Non-pigmented ciliary epithelial cell (primary cell): ENCODE data around the gene TBPL1.
A peak's percentile ranks its signal among the peaks of the same experiment; 100 is the strongest.
"Not testable (repeated sequence)": the region's sequence is repeated elsewhere in the genome, so short reads cannot be mapped to it uniquely, and the experiment has no call there.

Source experiments
- DNase-seq: peaks from one replicate; pipeline ENCODE4 v3.0.0-alpha.2; 2010; ENCODE audit warnings: low read depth

TBPL1 gene

DNA sequence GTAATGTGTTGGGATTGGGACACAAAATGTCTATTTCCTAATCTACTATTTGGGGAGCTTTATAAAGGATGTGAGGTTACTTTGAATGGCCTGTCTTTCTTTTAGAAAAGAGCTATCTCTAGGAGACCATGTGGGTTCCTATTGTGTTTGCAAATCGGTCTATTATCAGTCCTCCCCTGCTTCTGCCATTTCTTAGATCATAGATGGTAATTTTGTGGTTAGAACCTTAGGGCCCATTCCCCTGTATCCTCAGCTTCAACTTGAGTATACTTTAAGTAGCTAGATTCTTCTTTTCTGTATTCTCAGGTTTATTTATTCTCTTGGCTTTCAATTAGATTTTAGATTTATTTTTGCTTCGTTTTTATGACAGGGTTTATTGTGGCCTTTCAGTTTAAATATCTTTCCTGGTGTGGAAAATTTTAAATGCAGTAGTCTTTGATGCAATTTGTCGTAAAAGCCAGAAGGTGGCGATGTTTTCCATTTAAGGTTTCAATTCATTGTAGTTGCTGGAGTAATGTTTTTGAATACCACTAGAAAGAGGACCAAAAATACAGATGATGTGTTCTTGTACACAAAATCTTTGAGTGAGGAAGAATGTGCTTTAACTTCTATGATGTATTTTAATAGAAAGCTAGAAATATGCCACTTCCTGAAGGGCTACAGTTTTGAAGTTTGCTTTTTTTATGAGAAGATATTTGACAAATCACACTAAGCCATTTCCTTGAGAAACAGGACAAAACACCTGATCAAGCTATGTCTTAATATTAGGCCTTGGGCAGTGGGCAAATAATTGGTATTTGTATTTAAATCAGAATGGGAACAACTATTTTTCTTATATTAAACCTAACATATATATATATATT lies 20.3 kb downstream of the TBPL1 start:
- no peak for DNase-seq

DNA sequence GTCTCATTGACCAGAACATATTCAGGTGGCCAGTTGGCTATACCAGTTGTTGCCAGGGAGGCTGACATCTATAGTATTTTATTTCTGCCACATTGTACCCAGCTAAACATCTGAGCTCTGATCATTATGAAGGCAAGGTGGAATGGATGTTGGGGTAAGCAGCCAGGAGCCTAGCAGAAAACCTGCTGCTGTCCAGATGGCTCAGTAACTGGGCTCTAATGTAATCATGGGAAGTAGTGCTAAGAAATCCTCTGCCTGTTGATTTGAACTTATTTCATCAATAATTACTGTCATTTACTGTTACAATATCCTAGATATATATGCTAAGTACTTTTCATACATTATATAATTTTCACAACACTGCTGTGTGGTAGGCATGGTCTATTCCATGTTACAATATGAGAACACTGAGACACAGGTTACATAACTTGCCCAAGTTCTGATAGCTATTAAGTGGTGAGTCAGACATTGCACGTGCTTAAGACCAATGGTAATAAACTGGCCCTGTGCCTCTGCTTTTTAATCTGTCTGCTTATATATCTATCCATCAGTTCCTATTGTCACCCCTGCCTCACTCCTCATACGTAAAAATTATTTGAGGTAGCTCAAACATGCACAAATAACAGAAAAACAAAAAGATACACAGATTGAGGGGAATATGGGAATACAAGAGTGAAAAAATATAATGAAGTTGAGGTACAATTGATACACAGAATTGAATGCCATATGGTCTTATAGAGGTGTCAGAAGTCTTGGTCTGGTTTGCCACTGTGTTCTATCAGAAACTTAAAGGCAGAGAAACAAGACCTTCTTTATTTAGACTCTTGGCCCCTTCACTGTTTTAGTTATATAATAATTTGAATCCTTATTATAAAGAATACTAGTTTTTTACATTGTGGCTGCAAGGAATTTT lies 25.2 kb downstream of the TBPL1 start:
- no peak for DNase-seq

DNA sequence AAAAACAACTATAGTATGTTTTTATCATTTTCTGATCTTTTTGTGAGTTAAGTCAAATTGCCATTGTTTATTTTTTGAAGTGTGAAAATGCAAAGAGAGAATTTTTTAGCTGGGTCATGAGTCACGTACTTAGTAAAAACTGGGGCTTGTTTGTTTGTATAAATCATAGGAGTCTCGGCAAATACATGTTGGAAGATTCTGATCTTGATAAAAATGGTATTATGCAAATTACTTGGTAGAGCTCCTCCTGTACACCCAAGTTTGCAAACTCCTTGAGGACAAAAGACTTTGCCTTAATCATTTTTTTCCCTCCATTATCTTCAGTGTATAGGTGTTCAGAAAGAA lies 25.8 kb downstream of the TBPL1 start:
- DNase-seq: no peak

DNA sequence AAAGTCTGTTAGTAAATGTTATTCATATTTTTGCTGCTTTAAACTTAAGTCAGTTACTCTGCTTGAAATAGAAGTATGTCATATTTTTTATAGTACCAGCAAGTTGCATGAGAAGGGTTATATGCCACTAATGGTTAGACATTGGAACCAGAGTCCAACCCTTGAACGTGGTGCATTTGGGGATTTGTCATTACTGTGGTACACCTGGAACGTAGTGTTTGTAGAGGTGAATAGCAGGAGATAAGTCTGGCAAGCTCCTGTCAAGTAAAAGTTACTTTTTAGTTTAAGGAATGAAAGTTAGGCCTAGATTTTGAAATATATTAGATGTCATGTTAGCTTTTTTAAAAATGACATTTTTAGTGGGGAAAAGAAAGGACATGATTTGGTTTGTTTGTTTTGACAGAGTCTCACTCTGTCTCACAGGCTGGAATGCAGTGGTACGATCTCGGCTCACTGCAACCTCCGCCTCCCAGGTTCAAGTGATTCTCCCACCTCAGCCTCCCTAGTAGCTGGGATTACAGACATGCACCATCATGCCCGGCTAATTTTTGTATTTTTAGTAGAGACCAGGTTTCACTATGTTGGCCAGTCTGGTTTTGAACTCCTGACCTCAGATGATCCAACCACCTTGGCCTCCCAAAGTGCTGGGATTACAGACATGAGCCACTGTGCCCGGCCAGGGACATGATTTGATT lies 26.4 kb downstream of the TBPL1 start:
- not testable (repeated sequence) for DNase-seq

DNA sequence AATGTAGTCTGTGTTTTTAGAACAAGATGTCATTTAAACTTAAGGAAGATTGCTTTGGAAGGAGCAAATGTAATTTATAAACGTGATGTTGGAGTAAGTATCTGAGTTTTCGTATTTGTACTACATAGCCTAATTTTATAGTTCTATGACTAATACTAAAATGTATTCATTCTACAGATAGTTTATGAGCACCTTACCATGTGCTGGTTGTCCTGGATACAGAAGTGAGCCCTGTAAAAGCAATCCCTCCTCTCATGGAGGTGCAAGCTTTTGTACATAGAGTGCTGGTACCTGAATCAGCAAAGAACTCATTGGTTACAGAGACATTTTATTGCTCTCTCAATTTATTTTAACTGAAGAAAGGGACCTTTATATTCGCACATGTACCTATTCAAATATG lies 27.1 kb downstream of the TBPL1 start:
- no peak for DNase-seq

DNA sequence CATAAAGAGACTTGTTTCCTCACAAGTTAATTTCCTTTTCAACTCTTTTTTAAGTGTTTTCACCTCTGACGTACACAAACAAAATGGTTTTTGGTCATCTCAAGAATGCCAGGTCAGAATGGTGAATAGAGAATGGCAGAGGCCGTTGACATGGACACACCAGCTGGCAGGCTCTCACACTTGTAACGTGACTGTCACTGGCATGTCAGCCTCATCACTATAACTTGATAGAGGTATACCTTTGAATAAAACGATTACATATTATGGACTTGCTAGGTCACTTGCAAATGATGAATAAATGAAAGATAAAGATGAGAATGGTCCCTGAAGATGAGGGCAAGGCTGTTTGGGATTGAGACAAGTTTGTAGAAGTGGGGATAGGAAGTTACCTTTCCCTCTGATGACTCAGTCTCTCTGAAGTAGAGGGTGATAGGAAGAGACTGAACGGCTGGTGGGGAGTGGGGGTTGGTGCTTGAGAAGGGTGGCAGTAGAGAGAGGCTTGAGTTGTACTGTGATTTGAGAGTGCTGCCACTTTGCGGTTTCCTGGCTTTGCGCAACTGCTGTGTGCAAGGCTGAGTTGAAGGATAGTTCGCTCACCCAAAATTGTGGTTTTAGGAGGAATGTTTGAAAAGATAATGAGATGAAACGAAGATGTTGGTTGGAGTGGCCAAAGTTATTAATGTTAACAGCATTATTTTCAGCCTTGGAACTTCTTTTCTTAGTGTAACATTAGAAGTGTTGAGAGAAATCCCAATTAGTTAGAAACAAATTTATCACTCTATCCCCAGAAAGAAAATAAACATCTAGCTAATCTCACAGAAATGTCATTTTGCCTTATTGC lies 30.3 kb downstream of the TBPL1 start:
- DNase-seq: no peak

DNA sequence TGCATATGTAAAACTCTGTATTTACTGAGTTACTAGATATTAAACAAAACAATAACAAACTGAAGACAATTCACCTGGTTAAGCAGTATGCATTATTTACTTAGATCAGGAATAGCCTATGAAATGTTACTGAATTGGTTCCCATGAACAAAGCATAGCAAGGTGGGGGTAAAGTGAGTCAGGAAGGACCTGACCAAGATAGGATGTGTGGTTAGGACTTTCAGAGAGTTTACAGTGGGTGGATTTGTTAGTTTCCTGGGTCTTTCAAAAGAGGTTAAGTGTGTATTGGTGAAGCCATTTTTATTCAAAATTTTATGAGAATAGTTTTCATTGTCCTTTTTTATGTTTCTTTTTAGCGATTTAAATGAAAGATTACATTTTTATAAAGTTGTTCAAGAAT lies 32.9 kb downstream of the TBPL1 start:
- no peak for DNase-seq

DNA sequence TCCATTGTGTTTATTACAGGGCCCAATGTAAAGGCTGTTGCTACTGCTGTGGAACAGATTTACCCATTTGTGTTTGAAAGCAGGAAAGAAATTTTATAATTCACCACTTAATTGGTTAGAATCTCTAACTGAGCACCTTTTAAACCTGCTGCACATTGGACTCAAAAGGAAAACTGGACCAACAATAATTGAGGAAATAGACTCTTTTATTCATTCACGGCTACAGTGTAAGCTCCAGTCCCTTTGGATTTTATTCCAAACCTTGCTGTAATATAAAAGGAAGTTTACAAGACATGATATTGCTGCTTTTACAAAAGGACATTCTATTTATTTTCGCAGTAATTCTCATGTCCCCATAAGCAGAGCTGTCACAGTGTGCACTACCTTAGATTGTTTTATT lies 33.9 kb downstream of the TBPL1 start:
- no peak for DNase-seq

DNA sequence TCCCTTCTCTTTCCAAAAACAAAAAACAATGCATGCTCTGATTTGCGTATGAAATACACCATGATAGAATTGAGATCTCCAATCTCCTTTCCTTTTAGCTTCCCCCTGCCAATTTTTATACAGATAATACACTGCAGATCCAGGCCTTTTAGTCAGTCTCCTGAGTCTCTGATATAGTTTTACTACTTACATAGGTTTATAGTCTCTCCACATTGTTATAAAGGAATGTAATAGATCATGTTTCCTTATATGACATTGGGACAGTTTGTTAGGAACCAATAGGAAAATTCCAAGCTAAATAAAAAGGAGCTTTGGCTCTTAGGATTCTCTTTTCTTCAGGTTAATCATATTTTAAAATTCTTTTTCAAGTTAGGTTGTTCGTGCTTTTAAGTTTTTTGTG lies 36.5 kb downstream of the TBPL1 start:
- no peak for DNase-seq

DNA sequence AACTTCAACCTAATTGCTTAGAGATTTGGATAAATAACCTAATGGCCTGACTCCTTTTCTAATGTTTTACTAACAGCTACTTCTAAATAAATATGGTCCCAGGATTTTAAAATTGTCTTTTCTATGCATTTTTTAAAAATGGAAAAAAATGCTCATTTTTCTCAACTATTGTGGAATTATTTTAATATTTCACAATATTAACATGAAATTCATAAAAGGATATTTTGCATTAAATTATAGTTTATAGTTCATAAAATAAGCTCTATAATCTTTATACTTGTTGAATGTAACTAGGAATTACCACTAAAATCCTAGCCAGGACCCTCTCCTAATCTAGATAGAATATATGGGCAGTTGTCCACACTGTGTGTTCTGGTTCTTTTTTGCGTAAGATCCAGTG lies 37.3 kb downstream of the TBPL1 start:
- no peak for DNase-seq

DNA sequence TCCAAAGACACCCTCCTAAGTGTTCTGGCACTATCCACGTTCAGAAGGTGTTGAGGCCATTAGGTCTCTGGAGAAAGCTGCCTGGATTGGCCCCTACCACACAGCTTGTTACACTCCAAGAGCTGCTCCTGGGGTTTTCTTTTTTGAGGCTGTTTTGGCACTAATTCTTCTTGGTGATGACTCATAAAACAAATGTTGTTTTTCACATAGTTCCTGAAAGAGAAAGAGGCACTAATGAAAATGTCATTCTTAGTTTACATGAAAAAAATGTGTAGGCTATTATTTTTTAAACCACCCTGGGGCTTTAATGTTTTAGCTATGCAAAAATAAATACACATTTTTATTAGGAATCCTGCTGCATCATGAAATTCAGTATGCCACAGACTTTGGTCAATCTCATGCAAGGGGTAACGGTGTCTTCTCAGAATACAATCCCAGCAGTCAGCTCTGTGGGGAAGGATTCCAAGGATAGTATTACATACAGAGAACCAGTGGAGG lies 38.1 kb downstream of the TBPL1 start:
- DNase-seq: no peak

DNA sequence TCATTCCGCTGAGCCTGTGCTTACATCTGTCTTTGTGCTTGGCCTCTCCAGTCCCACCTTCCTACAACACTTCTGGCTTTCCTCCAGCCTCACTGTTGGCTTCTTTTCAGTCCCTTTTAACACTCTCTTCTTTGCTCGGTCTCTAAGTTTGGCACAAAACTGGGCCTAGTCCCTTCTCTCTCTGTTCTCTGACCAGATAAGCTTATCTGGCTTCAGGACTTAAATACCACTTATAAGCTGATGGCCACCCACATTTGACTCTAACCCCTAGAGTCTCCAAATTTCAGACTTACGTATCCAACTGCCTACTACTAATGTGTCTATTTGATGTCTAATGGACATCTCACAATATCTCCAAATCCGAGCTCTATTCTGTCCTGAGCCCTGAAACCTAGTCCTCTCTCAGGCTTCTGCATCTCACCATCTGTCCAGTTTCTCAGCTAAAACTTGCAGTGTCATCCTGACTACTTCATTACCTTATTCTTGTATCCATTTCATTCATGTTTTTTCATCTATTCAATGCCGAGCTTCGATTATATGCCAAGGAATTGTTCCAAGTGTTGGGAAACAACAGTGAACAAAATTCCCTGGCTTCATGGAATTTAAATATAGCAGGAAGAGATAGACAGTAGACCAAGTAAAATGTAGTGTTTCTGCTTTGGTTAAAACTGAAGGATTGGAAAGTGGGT lies 40.1 kb downstream of the TBPL1 start:
- DNase-seq: no peak

DNA sequence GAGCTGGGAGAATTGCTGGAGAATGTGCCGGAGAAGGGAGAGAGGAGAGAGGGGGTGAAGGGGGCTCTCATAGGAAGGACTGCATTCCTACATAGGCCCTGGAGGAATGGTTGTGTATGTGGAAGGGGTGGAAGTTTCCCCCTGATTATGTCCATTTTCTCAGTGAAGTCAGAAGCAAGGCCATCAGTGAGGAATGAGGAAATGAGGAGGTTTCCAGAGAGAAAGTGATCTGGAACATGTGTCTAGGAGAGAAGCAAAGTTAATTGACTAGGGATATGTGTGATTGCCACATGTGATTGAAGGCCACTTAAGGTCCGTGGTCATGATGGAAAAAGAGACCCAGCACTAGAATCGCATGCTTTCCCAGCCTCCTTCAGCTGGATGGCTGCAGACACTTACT lies 42.3 kb downstream of the TBPL1 start:
- no peak for DNase-seq

DNA sequence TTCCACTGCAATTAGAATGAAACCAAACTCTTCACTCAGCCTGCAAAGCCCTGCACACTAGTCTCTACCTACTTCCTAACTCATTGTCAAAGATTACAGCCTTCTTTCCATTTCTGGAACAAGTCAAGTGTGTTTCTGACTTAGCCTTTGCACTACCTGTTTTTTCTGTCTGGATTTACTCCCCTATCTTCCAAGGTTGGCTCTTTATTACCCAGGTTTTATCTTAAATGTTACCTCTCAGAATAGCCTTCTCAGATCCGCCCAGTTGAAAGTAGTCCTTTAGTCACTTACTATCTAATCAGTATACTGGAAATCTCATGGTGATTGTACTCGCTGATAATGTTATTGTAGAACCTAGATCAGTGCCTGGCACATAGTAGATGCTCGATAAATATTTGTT lies 42.7 kb downstream of the TBPL1 start:
- no peak for DNase-seq

DNA sequence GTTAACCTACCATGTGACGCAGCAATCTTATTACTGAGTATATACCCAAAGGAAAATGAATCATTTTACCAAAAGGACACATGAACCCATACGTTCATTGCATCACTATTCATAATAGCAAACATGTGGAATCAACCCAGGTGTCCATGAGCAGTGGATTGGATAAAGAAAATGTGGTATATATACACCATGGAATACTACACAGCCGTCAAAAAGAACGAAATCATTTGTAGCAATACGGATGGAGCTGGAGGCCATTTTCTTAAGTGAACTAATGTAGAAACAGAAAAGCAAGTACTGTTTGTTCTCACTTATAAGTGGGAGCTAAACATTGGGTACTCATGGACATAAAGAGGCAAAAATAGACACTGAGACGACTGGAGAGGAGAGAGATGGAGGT lies 44.2 kb downstream of the TBPL1 start:
- DNase-seq: no peak

DNA sequence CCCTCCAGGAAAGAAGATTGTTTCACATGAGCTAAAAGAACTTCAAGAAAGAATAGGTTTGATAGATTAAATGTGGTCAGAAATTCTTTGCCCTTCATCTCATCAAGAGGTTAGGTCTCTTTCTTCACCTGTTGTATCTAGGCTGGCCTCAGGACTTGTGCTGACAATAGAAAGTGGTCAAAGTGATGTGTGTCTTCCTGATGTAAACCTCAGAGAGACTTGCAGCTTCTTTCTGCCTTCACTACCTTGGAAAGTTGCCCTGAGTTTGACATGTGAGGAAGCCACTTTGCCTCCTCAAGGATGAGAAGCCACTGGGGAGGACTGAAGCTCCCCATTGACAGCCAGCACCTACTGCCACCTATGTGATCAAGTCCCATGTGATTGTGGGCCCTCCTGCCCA lies 46.3 kb downstream of the TBPL1 start:
- DNase-seq: no peak

DNA sequence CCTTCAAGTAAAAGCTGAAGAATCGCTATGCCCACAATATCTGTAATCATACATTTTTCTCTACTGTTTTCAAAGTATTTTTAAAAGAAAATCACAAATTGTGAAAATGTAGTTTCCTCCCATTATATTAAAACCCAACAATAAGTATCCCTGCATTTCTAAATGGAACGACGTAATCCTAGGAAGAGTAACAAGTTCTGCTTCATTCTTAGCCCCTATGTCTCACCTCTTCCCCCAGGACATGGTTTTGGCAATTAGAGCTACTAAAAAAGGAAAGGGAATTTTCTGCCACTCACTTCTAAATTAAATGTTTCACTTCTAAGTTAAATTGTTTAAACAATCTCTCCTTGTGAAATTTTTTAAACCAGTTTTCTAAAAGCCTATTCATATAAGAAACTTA lies 47.4 kb downstream of the TBPL1 start:
- DNase-seq: no peak

DNA sequence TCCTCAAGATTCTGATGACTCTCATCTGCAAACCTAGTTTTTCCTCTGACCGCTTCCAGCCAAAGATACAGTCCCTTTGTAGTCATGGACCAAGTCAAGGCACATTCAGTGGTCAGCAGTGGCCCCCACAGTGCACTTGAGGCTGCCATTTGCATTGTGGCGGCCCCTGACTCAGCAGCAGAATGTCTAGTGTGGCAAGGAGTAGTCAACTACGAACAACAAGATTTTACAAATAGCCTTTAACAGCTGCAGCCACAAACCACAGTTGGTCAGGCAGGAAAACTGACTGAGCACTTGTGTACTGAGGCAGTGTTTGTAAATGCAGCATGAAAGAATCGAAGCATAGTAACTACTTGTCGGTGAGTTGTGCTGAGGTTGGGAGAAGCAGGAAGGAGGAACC lies 49.8 kb downstream of the TBPL1 start:
- peak; percentile 43 for DNase-seq

DNA sequence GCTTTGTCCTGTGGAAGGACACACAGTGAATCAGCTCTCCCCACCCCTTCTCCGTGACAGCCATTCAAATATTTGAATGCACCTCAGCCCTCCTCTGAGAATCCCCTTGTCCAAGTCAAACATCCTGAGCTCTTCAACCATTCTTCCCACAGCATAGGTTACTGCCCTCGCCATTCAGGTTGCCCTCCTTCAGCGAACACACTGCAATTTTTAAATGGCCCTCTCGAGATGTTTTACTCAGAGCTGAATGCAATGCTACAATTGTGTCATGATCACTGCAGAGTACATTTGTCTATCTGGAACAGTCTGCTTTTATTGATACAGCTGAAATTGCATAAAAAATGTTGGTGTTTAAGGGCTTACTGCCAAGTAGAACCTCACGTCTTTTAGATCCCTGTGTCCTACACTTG lies 50.5 kb downstream of the TBPL1 start:
- DNase-seq: no peak

DNA sequence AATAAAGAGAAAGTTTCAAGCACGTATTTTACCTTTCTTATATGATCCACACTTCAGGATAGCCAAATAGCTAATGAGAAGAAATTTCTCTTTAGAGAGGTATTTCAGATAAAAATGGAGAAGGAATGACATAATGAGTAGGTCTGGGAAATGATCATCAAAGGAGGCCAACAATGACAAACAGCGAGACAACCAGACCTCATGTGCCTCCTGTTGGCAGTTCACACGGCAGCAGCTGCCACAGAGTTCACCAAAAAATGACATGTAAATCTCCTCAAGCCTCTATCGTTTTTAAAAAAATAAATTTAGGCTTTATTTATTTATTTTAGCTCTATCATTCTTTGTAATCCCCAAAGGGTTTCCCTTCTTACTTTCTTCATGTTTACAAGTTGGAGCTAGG lies 51.7 kb downstream of the TBPL1 start:
- no peak for DNase-seq

DNA sequence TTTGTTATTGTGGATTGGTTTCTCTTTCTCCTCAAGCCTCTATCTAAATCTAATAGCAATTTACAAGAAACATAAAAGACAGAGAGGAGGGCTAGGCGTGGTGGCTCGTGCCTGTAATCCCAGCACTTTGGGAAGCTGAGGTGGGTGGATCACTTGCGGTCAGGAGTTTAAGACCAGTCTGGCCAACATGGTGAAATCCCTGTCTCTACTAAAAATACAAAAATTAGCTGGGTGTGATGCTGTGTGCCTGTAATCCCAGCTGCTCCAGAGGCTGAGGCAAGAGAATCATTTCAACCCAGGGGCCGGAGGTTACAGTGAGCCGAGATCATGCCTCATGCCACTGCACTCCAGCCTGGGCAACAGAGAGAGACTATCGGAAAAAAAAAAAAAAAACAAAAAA lies 52.8 kb downstream of the TBPL1 start:
- no peak for DNase-seq
